GM21825 (cell line): ENCODE measurements around the gene HOXC10.

Source experiments
- ATAC-seq: cut with Tn5 transposase; IDR thresholded peaks from one replicate; pipeline ENCODE4 v1.9.1; 2021; ENCODE audit warnings: mild to moderate bottlenecking, moderate library complexity; ENCODE audit not compliant: unreplicated experiment

HOXC10 gene

DNA sequence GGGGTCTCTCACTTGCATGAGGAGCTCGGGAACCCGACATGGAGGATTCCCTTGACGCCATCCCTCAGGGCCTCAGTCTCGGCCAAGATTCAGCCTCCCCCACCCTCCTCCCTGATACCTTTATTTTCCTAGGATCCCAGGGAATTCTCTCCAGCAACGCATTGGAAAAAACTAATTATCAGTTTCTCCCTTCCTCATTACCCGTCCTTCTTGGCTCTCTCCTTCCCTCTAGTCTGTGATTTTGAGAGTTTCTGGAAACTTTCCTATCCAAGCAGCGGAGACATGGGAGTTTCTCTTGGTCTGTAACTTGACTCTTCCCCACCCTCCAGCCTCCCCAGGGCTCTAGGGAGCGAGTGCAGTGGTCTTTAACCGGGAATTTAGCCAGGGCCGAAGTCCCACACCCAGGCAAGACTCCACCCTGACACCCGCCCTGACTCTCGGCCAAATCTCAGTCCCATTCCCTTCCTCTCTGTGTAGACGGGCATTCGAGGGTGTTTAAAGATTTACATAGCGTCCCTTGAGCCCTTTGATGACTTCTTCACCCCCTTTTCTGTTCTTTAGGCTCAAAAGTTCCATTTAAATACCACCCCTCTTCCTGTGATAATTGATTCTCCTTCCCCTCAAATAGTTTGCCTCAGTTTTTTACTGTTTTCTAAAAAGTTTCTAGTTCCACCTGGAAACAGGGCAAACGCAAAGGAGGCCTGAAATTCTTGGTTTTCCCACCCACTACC is 54.6 kb downstream of the HOXC10 start:
- ATAC-seq, result no peak
